Activated CD4-positive, CD25-positive, alpha-beta regulatory T cell treated with anti-CD3 and anti-CD28 coated beads, Interleukin-2, amount 50 U/mL, for 72 hours (primary cell): ENCODE measurements around the gene SPANXC.
"Not testable (repeated sequence)": the region's sequence is repeated elsewhere in the genome, so short reads cannot be mapped to it uniquely, and the experiment has no call there.

Source experiments
- DNase-seq: peaks from one replicate; pipeline ENCODE4 v3.0.0; 2021

Gene SPANXC, protein sequence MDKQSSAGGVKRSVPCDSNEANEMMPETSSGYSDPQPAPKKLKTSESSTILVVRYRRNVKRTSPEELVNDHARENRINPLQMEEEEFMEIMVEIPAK

DNA sequence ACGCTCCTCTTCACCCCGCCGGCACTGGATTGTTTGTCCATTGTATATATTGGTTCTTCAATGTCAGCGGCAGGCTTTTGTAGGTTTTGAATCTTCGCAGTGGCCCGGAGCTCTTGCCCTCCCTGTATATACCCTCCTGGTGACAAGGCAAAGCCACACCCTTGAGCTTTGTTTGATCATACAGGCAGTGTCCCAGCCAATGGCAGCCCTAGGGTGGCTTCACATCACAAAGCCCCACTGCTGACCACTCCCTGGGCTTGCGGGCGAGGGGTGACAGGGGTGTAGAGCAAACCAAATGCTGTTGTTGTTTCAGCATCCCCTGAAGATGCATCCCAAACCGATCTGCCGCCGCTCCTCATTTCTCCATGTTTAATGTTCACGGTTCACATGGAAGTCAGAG lies at the start of gene SPANXC:
Gene SPANXC (minus strand): TSS at position 101 of the 400 bp plus-strand sequence. CDS start 60 bp downstream, at position 41.
- not testable (repeated sequence) for DNase-seq

DNA sequence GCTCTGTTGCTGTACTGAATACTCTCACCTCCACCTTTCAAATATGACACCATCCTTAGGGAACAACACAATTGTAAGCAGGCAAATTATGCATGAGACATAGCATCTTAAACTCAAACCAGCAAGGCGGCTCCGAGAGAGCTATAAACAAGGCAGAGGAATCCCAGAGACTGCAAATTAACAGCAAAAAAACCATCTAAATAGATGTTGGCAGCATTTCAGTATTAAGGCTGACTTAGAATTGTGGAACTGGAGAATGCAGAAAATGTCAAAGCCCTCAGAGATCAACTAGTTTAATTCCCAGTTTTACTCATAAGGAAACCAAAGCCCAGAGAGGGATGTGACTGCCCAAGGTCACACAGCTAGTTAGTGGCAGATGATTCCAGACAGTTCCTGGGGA lies 37.2 kb upstream of the SPANXC start:
- DNase-seq = no peak

DNA sequence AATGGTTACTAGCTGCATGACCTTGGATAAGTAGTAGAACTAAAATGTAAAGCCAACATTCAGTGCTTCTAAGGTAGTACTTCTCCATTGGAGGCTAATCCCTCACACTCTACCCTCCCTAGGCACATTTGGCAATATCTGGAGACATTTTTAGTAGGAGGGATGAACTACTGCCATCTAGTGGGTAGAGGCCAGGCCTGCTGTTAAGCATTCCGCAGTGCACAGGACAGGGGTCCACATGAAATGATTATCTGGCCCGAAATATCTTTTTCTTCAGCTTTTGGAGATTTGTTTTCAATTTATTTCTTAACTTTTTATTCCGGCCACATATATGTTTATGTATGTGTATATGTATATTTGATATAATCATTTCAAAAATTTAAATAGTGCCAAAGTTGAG lies 36.0 kb upstream of the SPANXC start:
- no peak for DNase-seq

DNA sequence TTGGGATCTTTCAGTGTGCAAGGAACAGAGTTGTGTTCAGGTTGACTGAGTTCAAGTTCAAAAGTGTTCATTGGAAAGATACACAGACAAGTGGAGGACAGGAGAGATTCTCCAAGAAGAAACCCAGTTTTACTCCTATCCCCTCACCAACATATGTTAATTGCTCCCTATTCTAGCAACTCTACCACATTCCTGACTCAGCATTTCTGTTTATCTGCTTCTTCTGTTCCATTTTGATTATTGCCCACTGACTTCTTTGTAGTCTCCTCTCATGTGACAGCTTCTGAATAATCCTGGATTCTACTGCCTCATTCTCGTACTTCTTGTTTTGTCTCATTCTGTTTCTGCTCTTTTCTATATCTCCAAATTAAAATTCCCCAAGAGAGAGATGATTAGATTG lies 15.8 kb upstream of the SPANXC start:
- DNase-seq = no peak

DNA sequence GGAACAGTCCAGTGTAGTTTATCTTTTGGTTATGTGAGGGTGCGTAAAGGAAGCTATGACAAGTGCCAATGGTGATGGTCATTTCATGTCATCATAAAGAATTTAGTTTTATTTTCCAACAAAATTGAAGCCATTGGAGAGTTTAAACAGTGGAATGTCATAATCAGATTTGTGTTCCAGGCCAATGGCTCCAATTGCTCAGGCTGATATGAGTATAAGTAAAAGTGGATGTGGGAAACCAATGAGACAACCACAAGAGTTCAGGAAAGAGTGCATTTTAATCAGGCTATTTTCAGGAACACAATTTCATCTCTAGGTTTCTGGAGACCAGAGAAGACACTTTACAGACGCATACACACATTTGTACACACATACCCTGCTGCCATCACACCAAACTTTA lies 20.7 kb downstream of the SPANXC start:
- no peak for DNase-seq

DNA sequence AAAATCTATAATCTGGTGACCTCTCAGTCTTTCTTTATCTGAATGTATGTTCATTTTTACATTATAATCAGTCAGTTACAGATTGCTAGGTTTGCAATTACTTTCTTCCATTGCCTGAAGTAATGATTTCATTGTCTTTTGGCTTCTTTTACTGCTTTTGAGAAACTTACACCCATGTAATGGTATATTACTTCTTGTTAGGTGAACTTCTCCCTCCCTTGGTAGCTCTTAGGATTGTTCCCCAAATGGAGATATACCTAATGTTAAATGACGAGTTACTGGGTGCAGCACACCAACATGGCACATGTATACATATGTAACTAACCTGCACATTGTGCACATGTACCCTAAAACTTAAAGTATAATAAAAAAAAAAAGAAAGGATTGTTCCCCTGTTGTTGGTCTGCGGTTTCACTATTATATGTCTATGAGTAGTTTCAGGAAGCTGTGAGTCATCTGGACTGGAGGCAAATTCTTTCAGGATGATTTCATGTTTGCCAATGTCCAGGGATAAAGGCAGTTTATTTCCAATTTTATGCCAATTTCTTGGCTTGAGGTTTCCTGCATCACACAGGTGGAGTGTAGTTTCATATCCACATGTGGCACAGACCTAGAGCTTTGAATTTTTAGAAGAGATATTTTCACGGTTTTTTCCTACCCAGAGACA lies 21.8 kb downstream of the SPANXC start:
- no peak for DNase-seq

DNA sequence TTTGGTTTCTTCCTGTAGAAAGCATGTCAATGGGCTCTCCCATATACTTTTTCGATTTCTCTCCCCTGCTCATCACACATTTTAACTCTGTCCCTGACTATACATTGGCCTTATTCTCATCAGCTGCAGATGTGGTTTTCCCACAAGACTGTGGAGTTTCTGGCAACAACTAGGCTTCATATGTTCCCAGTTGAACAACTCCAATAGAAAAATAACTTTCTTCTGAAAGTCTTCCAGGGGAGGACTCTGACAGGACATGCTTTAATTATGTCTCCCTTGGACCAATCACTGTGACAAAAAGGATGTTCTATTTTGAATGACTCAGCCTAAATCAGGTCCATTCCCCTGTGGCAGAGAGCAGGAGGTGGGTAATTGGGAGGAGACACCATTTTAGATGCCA lies 28.1 kb downstream of the SPANXC start:
- DNase-seq = no peak

DNA sequence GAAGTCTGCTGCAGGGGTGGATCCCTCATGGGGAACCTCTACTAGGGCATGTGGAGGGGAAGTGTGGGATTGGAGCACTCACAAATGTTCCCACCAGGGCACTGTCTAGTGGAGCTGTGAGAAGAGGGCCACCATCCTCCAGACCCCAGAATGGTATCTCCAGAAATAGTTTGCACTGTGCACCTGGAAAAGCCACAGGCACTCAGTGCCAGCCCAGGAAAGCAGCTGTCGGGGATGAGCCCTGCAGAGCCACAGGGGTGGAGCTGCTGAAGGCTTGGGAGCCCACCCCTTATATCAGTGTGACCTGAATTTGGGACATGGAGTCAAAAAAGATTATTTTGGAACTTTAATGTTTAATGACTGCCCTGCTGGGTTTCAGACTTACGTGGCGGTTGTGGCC lies 40.4 kb downstream of the SPANXC start:
- DNase-seq = no peak
